GM21423 (cell line): ENCODE data around the gene SRGAP2.
A peak's percentile ranks its signal among the peaks of the same experiment; 100 is the strongest.
"Not testable (repeated sequence)": the region's sequence is repeated elsewhere in the genome, so short reads cannot be mapped to it uniquely, and the experiment has no call there.

ENCODE experiments used
- ATAC-seq: cut with Tn5 transposase; IDR thresholded peaks from one replicate; pipeline ENCODE4 v1.9.1; 2021; ENCODE audit warnings: mild to moderate bottlenecking, moderate library complexity; ENCODE audit not compliant: unreplicated experiment

SRGAP2 gene

DNA sequence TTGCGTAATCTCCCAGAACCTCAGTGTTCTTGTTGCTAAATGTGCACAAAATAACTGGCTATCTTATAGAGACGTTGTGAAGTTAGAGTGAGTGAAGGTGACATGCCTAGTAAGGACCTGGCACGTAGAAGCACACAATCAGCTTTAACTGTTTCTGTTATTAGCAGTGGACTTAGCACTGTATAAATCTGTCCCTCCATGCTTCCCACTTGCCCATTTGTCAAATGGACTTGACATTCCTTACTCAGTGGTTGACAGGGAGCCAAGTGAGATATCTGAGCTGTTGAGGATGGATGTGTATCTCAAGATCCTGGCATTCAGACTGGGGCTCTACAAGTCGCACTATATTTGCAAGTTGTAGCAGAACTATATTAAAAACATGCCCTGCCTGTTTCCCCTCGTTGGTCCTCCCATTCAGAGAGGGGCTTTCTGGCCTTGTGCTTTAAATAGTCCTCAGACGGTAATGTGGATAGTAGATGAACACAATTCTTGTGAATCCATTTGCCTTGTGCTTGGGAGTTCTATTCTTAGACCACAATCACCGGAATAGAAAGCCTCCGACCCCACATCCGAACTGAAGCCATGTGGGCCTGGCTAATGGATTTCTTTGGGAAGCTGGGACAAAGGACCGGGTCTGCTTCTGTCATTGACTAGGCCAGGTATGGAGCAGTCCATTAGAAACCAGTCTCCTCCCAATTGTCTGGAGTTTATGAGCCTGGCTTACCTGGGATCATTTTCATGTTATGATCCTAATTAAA is 43.0 kb downstream of the SRGAP2 start:
- ATAC-seq: not testable (repeated sequence)

DNA sequence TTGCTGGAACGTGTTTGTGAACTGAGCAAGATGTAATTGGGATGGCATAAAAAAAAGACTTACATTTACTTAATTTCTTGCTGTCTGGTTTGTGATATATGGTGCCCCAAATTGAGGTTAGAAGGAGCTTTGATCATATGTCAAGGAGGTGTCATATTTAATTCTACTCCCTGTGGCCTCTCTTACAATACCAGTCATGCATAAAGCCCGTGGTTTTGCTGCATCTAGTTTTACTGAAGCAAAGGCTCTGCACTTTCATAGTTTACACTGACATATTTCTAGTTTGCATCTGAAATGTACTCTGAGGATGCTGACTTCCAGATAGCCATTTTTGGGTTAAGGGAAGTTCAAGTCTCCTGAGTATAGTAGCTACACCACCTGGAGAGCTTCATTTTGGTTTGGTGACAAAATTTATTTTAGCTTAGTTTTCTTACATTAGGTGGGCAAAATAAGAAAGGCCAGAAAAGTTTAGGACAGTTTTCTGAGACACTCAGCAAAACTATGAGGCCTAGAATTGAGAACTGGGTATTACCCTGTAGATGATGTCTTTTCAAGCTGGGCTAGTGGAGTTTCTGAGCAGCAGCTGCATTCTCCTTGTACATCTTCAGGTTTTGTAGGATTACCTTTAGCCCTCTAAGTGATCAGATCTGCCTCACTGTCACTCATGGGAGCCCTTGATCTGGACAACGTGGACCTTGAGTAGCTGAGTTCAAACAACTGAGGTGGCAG is 47.8 kb downstream of the SRGAP2 start:
- peak; percentile 58 for ATAC-seq

DNA sequence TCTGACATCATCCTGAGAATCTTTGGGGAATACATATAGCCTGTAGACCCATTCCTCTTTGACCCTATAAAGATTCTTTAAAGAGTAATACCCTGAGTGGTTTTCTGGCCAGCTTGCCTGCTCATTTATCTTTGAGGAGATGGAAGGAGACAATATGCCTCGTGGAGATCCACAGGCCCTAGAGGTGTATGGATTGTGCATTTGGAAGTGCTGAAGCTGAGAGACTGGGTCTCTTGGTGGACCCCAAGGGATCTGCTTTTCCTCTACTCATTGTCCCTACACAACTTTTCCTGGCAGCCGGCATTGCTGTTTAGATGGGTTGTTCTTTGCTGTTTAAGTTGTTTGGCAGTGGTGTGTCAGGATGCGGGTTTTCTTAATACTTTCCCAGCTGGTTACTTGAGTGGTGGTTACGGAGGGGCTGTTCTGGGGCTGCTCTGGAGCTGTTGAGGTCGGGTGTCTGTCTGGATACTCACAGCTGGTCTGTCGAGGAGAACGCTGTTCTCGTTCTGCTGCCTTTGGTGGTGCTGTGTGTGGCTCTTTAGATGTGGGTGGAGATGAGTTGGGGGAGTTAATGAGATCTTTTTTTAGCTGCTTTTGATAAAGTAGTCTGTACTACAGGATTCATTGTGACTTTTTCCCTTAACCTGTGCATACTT is 49.5 kb downstream of the SRGAP2 start:
- ATAC-seq: not testable (repeated sequence)
